GM18867 (cell line): ENCODE results near the gene CXCL5.
"Not testable (repeated sequence)": the region's sequence is repeated elsewhere in the genome, so short reads cannot be mapped to it uniquely, and the experiment has no call there.

Source experiments
- ATAC-seq: cut with Tn5 transposase; IDR thresholded peaks from one replicate; pipeline ENCODE4 v1.9.1; 2021; ENCODE audit warnings: mild to moderate bottlenecking, moderate library complexity; ENCODE audit not compliant: unreplicated experiment

The CXCL5 gene

DNA sequence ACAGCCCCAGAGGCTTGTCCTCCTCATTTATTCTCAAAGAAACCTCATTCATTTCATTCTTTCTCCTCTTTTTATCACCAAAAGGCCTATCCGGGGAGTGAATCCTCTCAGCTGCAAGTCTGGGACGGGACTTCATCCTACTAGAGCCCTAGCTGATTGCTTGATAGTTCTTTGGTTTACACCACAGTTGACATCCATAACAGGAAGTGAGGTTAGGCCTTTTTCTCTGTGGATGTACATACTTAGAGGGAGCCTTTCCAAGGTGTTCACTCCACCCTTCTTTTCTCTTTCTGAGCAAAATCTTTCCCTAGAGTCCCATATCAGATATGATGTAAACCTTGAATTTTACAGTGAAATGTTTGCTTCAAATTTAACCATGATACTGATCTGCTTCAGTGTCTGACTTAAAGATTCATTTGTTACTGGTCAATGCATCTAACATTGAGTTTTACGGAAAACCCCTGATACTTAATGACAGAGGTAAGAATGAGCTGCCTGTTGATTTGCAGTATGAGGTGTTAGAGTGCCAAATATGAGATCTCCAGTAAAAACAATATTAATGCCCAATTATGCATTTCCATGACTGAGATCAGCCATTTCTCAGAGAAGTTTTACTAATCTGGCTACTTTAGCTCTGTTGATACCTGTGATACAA lies 16.8 kb upstream of the CXCL5 start:
- no peak for ATAC-seq

DNA sequence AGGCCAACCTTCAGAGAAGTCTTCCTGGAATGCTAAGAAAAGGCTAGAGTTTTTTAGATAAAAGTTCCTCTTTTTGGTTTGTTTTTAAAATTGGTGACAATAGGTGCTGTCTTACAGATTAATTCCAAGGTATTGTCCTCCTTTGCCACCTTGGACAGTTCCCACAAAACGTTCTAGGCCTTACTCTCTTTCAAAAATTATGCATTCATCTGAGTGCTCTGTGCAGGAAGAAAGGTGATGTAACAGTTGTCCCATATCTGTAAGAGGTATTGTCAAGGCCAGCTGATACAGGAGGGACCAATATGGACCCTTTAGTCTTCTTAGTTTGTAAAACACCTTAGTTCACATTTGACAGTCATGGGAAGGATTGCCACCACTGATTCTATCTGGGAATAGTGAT lies 15.9 kb upstream of the CXCL5 start:
- no peak for ATAC-seq

DNA sequence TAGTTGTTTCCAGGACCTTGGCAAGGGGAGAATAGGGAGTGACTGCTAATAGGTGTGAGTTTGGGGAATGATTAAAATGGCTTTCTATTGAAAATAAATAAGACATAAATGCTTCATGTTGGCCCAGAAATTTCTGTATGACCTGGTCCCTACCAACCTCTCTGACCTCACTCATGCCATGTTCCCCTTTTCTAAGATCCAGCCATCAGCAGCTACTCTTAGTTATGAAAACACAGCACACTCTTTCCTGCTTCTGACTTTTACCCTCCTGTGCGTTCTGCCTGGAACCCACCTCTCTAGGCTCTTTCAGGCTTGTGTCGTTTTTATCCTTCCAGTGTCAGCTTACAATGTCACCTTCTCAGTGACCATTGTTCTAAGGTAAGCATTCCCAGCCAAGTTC lies 14.8 kb upstream of the CXCL5 start:
- no peak for ATAC-seq

DNA sequence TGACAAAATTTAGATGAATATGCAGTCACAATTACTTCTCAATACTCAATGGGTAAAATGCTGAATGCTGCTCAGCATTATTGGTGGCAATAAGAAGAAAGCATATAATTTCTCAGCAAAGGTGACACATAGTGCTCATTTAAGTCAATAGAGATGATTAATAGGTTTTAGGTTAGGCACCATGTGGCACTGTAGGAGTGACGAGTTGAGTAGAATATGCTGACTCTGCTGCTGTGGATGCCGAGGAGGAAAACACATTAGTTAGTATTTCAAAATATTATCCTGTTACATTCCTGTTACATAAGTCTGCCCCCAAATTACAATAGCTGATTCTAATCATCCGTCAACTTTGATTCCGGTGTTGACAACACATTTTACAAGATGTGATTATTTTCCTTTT lies 13.7 kb upstream of the CXCL5 start:
- no peak for ATAC-seq

DNA sequence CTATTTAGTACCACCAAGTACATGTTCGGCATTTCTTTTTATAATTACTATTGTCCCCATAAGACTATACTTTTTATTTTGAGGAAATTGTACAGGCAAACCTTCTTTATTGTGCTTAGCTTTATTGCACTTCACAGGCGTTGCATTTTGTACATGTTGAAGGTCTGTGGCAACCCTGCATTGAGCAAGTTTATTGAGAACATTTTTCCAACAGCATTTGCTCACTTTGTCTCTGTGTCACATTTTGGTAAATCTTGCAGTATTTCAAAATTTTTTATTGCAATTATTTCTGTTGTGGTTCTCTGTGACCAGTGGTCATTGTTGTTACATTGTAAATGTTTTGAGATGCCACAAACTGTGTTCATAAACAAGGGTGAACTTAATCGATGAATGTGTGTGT lies 10.8 kb upstream of the CXCL5 start:
- ATAC-seq, result no peak

DNA sequence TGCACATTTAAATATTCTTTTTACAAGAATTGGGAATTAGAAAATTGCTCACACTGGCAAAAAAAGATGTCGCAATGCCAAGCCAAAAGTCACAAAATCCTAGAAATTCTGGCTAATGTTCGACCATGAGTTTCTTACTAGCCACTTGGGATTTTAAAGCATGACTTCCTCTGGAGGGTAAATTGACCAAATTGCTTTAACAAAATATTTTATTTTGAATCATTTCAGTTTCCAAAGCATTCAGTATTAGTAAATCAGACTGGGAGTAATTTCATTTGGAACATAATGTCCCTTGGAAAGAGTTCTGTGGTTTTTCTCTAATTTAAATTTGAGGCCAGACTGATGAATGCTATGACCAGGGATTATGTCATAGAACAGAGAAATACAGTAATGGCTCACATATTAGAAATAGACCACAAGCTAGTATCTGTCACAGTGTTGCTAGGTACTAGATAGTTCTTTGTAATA lies 7.6 kb upstream of the CXCL5 start:
- ATAC-seq, result no peak

DNA sequence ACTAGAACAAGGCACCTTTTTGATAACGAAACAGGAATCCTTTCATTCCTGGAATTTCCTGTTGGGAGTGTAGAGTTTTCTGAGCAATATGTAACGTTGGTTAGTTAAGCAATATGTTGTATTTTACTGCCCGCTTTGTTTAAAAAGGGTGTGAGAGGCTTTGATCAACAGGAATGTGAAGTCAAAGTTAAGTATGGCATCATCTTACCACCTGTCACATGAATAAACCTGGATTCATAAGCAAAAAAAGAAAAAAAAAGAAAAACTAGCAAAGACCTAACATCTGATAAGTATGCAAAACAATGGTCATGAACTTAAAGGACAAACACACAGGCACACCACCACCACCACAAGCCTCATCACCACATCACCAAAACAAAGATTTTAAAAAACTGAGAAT lies 7.1 kb upstream of the CXCL5 start:
- no peak for ATAC-seq

DNA sequence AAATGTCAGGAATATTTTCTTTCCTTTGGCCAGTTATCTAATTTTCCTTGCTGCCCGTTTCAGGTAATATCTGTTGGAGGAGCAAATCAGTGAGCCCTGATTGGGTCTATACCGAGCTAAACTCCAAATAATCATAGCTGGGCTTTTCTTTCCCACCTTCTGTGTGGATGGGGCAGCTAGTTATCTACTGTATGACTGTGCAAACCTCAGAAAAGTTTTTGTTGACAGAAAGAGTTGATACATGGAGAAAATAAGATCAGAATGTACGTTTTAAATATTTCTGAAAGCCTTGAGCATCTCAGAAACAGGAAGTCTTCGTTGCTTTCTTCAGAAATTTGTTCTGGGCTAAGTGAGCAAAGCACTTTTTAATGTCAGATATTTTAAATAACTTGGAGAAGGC lies 6.2 kb upstream of the CXCL5 start:
- no peak for ATAC-seq

DNA sequence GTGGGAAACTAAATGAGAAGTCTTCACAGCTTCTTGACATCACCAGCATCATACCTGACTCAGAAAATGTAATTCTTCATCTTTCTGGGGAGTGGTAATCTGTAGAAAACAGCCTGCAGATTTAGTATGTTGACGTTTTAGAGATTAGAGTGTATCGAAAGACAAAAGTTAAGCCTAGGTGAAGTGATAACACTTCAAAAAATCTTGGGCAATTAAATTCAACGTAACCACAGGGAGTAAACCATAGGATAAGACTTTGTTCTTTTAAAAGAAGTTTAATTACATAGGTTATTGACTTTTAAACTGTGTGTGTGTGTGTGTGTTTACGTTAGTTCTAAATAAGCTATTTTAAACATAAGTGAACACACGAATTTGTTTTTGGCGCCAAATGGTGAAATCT lies 1.8 kb upstream of the CXCL5 start:
- ATAC-seq, result no peak

DNA sequence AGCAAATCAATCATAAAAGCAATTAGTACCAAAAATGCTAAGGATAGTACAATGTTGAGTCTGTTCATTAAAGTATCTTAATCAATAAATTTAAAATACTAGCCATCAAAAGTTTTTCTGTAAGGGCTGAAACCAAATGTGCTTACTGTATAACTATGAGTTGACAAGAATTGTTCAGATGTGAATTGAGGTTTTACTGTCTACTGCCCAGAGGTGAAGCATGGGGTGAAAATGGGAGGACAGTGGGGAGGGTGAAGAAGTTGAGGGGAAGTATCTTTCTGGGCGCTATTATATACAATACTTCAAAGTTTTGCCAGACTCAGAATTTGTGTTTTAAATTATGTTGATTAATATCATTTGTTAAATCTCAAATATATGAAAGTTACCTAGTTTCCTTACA lies 6.4 kb downstream of the CXCL5 start:
- ATAC-seq, result no peak

DNA sequence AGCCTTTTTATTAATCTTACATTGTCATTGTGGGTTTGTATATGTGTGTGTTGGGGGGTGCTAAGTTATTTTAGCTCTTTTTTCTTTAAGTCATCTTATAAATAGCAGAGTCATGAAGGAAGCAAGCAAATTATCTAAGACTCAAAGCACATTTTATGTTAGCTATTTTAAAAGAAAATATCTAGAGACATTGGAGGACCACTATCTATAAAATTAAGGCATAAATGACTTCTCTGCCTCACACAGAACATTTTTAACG lies 6.8 kb downstream of the CXCL5 start:
- ATAC-seq, result no peak

DNA sequence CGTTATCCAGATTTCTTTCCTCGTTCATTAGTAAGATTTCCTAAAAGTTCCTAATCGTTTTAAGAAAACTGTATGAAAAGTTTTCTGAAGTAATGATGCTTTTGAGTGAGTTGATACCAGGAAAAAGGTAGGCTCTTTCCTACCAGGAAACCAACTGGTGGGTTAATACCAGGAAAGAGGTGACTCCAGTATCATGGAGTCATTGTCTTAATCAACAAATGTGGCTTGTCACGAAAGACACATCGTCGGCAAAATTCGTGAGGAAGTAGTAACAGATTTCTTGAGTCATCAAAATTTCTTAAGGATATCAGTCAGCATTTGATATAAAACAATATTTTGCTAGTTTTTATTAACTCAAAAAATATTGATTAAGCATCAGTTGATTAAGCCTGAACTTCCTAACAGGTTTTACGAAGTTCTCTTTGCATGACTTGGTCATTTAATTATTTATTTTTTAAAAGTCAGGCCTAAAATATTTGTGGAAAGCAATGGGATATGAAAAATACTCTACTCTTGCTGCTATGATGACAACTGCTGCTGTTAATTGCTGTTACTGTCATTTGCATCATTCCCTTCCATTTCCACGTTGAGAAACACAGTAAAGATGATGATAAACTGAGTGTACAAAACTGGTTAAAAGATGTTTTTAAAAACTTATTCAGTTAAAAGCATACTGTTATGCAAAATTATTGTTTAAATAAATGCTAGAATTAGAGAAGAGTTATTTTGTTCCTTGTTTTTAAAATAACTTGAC lies 7.3 kb downstream of the CXCL5 start:
- no peak for ATAC-seq

DNA sequence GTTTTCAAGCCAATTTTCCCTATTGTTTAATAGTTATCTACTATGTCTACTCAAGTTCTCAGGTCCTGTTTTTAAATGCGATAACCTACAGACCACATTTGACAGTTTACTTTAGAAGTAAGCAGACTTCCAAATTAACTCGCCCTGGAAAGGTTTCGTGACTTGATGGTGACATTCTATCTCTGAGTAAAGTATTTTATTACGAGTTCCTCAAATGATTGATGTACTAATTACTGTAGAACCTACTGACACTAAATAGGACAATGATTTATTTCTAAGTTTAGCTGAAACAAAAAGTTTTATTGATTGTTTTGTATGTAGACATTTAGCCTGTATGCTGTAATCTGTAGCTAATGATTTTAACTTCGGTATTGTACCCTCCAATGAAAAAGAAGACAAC lies 8.5 kb downstream of the CXCL5 start:
- ATAC-seq, result no peak

DNA sequence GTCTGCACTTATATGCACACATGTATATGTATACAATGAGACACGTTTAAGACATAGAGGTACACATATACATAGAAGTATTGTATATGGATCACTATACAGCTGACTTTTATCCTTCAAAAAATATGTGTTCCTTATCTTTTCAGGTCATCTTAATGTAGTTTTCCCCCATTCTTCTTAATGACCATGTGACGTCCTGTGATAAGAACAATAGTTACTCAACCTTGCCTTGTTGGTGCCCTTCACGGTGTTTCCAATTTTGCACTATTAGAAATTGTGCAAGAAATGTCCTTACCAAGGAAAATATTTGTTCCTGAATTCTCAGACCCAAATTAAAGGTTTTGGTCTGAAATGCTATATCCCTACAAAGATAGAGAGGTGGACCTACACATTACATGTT lies 9.4 kb downstream of the CXCL5 start:
- no peak for ATAC-seq

DNA sequence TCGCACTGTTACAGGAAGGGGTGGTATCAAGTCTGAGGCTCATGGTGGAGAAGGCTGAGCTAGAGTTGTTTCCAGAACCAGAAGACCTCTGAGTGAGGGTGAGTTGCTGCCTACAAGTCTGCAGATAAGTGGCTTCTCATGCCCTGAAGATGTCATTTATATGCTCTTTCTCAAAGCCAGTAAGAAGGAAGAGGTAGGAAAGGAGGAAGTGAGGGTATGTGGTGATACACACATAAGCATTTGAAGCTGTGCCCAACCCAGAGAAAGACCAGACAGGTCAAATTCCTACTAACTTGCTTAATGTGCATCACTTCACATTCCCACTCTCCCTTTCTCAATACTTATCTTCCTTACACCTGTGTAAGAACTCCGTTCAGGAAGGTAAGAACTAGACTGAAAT lies 10.4 kb downstream of the CXCL5 start, which contains the start of gene PPBP:
PPBP (minus strand) TSS at position 130 of the 400 bp plus-strand sequence; CDS start at position 43, 87 bp downstream.
- no peak for ATAC-seq

DNA sequence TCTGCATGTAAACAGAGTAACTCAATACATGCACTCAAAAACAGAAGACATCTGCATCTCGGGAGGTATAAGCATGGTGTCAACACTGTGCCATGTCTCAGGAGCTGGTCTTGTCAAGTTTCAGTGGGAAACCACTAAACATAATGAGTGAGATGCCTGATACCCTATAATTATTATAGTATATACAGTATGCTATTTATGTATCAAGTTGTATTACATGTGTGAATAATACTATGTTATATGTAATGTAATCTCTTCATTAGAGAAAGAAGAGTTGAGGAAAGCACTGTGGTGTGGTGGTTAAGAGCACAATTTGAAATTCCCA lies 13.0 kb downstream of the CXCL5 start:
- no peak for ATAC-seq

DNA sequence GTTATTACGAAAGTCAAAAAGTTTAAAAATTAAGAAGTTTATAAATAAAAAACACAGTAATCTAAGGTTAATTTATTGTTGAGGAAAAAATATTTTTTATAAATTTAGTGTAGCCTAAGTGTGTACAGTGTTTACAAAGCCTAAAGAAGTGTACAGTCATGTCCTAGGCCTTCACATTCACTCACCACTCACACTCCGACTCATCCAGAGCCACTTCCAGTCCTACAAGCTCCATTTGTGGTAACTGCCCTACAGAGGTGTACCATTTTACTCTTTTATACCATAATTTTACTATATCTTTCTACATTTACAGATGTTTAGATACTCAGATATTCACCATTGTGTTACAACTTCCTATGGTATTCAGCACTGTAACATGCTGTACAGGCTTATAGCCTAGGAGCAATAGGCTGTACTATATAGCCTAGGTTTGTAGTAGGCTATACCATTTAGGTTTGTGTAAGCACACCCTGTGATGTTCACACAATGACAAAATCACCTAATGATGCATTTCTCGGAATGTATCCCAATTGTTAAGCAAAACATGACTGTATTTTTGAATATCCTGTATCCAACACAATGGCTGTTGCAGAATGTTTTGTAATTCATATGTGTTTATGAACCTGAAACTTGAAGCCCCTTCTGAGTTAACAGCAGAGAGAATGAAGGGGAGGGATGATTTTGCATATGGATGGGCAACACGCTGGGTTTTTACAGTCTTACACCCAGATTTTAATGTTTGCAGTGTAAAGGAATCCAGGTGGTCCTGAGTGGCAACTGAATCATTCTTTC lies 13.5 kb downstream of the CXCL5 start:
- no peak for ATAC-seq

DNA sequence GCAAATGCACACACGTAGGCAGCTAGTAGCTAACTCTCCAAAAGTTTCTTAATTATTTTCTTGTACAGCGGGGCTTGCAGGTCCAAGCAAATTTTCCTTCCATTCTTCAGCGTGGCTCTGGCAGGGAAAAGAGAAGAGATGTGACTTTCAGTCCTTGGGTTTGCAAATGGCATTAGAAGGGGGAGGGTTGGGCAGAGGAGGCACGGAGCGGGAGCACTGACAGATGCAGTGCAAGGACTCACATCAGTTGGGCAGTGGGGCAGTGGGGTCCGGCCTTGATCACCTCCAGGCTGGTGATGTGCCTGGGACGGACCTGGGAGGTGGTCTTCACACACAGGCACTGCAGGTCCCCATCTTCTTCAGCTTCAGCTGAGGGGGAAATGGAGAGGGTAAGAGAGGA lies 17.3 kb downstream of the CXCL5 start:
- ATAC-seq, result not testable (repeated sequence)

DNA sequence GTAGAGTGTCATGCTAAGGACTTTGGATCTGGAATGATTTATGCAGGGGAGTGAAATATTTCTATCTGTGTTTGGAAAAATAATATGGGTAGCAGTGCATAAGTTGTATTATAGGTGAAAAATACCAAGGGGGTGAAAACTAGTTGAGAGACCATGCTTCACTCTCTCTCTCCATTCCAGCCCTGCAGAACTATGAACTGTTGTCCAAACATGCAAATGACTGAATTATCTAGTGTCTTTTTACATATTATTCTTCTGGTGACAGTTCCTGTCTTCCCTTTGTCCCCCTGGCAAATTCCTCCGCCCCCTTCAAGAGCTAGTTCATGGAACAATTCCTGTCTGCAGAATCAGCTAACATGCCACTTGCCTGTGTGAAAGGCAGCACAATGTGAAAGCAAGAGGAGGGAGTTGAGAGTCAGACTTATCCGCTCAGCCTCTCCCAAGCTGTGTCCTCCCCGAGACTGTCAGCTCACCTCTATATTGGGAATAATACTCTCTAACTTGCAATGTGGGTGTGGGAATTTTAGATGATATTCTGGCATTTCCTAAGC lies 19.0 kb downstream of the CXCL5 start:
- ATAC-seq, result no peak

DNA sequence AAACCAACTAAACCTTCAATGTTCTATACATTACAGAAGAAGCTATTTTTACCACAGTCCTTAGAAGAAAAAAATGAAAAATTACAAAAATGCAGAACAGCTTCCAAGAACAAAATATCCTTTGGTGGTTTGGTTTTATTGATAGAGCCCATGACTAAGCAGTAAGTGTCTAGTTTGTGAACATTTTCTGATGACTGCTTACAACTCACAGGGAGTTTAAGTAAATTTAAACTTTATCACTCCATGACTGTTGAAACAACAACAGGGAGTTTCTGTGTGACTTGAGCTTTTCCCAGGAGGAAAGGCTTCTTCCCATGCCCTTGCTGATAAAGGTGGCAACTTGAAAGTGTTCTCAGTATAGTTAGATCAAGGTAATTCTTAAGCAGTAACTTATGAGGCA lies 19.6 kb downstream of the CXCL5 start:
- no peak for ATAC-seq

DNA sequence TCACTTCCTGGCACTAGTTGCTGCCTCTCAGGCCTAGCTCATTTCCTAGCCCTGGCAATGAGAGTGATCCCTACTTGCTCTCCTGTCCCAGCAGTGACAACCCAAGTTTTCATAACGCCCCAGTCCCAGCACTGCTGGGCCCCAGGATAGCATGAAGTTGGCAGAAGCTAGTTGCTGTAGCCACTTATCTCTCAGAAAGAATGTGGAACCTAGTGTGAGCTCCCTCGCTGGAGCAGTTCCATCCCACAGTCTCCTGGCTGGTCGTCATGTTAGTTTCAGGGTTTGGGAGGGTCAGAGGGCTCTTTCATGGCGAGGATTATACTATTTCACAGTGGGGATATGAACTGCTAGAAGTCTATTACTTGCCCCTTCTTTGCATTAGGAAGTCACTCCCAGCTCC lies 21.8 kb downstream of the CXCL5 start:
- ATAC-seq, result no peak

DNA sequence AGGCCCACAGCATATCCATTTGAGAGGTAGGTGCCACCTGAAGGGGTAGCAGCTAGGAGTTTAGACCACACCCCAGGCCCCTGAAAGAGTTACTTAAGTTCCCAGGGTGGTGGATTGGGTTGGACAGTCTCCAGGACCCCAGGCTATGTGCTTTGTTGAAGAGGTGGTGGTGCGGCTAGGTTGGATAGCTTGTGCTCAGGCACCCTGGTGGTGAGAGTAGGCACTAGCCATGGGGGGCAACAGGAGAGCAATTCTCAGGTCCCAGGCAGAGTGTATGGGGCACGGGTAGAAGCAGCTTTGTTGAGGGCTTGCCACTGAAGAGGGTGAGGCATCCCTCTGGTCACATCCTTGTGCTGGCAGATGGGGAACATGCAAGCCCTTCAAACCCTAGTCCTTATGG lies 22.3 kb downstream of the CXCL5 start:
- no peak for ATAC-seq
